HepG2 (cell line): ENCODE data around the gene ZNF431. TPM values are rescaled to one million over a fixed set of nuclear protein-coding genes. Genes with fewer than 3 reads are reported as not detected.

ENCODE experiments used
- ATAC-seq: fragments of 200-7000 bp; cut with Tn5 transposase; 3 replicates; pipeline ENCODE4 v1.9.1; 2020; ENCODE audit warnings: mild to moderate bottlenecking, moderate library complexity
- BruUV-seq: library from RNA; stranded (reverse); fragments of 400-500 nt; replicated peaks from 2 replicates; lab custom pipeline; 2021; lab: Mats Ljungman, UMichigan
- CTCF ChIA-PET: fragments of 300-600 bp; formaldehyde crosslinking; extraction: SDS; loops from one replicate; lab custom pipeline; 2021; ENCODE audit warnings: low total read pairs, inconsistent platforms, low intra/inter-chr PET ratio; lab: Yijun Ruan, JAX
- POLR2A ChIA-PET: fragments of 350-600 bp; sonication (Branson Sonifier 250); formaldehyde crosslinking; loops from one replicate; lab custom pipeline; 2020; ENCODE audit warnings: antibody characterized with exemption, inconsistent platforms; lab: Yijun Ruan, JAX
- DNase-seq: peaks from one replicate; pipeline ENCODE4 v3.0.0-alpha.2; 2015; ENCODE audit warnings: low spot score
- FAIRE-seq: peaks from 3 replicates; lab custom pipeline; 2011; peaks lifted over from hg19 to GRCh38; lab: Jason Lieb, UNC
- H2AFZ ChIP-seq: one replicate; pipeline ENCODE4 v1.6.1; 2011; ENCODE audit warnings: low read length, inconsistent platforms
- H3K27ac ChIP-seq: fragments of 300-600 bp; 3 replicates; pipeline ENCODE4 v1.8.0; 2011; ENCODE audit warnings: mixed run types, mild to moderate bottlenecking, mixed read lengths, low read length, inconsistent platforms; ENCODE audit not compliant: insufficient read depth; ENCODE audit errors: extremely low read length
- H3K27me3 ChIP-seq, 2 experiments: fragments of 200-600 bp in 1 of 2; 2 replicates in 1 of 2; 3 replicates in 1 of 2; pipeline versions ENCODE4 v1.6.0 to v1.8.0; 2011; ENCODE audit warnings: low read length in 2 of 2, mild to moderate bottlenecking in 2 of 2, moderate library complexity in 2 of 2, inconsistent platforms in 1 of 2; ENCODE audit not compliant: insufficient read depth in 2 of 2, control insufficient read depth in 1 of 2
- H3K36me3 ChIP-seq, 2 experiments: fragments of 200-600 bp in 1 of 2; replicated peaks in 1 of 2; 2 replicates in 1 of 2; 3 replicates in 1 of 2; pipeline versions ENCODE4 v1.5.1 to v1.8.0; 2011; ENCODE audit warnings: low read length in 2 of 2, inconsistent platforms in 1 of 2; ENCODE audit not compliant: insufficient read depth in 2 of 2, control insufficient read depth in 1 of 2
- H3K4me1 ChIP-seq: 2 replicates; pipeline ENCODE4 v1.5.1; 2012; ENCODE audit warnings: low read length, inconsistent platforms; ENCODE audit not compliant: insufficient read depth
- H3K4me2 ChIP-seq: 2 replicates; pipeline ENCODE4 v1.6.0; 2011; ENCODE audit warnings: low read depth, low read length, inconsistent platforms
- H3K4me3 ChIP-seq, 3 experiments: fragments of 200-600 bp in 1 of 3; sonication (generic), shearing (Covaris generic) in 1 of 3; replicated peaks in 1 of 3; 2 replicates each; pipeline ENCODE4 v1.5.1; 2011 to 2016; ENCODE audit warnings: low read length in 3 of 3, inconsistent platforms in 2 of 3, low read depth in 2 of 3, mild to moderate bottlenecking in 2 of 3, control low read depth in 1 of 3, mixed read lengths in 1 of 3; ENCODE audit not compliant: insufficient read depth in 1 of 3
- H3K79me2 ChIP-seq: one replicate; pipeline ENCODE4 v1.6.1; 2011; ENCODE audit warnings: low read length, inconsistent platforms; ENCODE audit not compliant: insufficient read depth
- H3K9ac ChIP-seq: 2 replicates; pipeline ENCODE4 v1.6.0; 2011; ENCODE audit warnings: mild to moderate bottlenecking, low read depth, low read length, inconsistent platforms; ENCODE audit not compliant: insufficient read depth
- H3K9me3 ChIP-seq: 2 replicates; pipeline ENCODE4 v1.5.1; 2012; ENCODE audit warnings: mild to moderate bottlenecking, low read length
- H4K20me1 ChIP-seq: 2 replicates; pipeline ENCODE4 v1.6.0; 2011; ENCODE audit warnings: inconsistent platforms, mild to moderate bottlenecking, low read length, moderate library complexity; ENCODE audit not compliant: insufficient read depth
- DNMT3B ChIP-seq: conservative IDR thresholded peaks from 2 replicates; pipeline ENCODE4 v1.6.1; 2016; ENCODE audit warnings: missing biosample characterization, control low read depth
- DR1 ChIP-seq: sonication (generic); formaldehyde crosslinking; IDR thresholded peaks from 2 replicates; pipeline ENCODE4 v1.8.0; 2021; ENCODE audit warnings: mild to moderate bottlenecking, missing genetic modification reagents, inconsistent platforms
- ETV6 ChIP-seq: sonication (generic); formaldehyde crosslinking; conservative IDR thresholded peaks from 2 replicates; pipeline ENCODE4 v1.4.0; 2020; ENCODE audit warnings: missing genetic modification reagents
- GATAD2A ChIP-seq: IDR thresholded peaks from 2 replicates; pipeline ENCODE4 v1.6.1; 2016
- MAX ChIP-seq: IDR thresholded peaks from 2 replicates; pipeline ENCODE4 v1.6.1; 2012; ENCODE audit warnings: inconsistent platforms
- MBNL3 ChIP-seq: fragments of 250-450 bp; sonication (Bioruptor Pico); conservative IDR thresholded peaks from 2 replicates; pipeline ENCODE4 v1.8.0; 2022; ENCODE audit warnings: mild to moderate bottlenecking, inconsistent platforms
- SETDB1 ChIP-seq: sonication (generic); formaldehyde crosslinking; IDR thresholded peaks from 2 replicates; pipeline ENCODE4 v1.5.1; 2020; ENCODE audit warnings: missing genetic modification reagents, mild to moderate bottlenecking, borderline replicate concordance
- SIX4 ChIP-seq: sonication (generic); formaldehyde crosslinking; IDR thresholded peaks from 2 replicates; pipeline ENCODE4 v1.4.0; 2020; ENCODE audit warnings: missing genetic modification reagents
- TBX3 ChIP-seq: fragments of 450-650 bp; IDR thresholded peaks from 2 replicates; pipeline ENCODE4 v1.6.1; 2017; ENCODE audit warnings: antibody characterized with exemption, mild to moderate bottlenecking, inconsistent platforms, borderline replicate concordance
- ZBTB7A ChIP-seq: sonication (generic); formaldehyde crosslinking; IDR thresholded peaks from 2 replicates; pipeline ENCODE4 v1.8.0; 2022; ENCODE audit warnings: mild to moderate bottlenecking, missing genetic modification reagents
- ZFP37 ChIP-seq: sonication (generic); formaldehyde crosslinking; IDR thresholded peaks from 2 replicates; pipeline ENCODE4 v1.4.0; 2020; ENCODE audit warnings: missing genetic modification reagents, borderline replicate concordance
- ZNF143 ChIP-seq: sonication (generic); formaldehyde crosslinking; IDR thresholded peaks from 2 replicates; pipeline ENCODE4 v1.4.0; 2020; ENCODE audit warnings: missing genetic modification reagents
- ZNF253 ChIP-seq: sonication (generic); formaldehyde crosslinking; IDR thresholded peaks from 2 replicates; pipeline ENCODE4 v1.8.0; 2022; ENCODE audit warnings: mild to moderate bottlenecking, missing genetic modification reagents, borderline replicate concordance
- ZNF335 ChIP-seq: sonication (generic); formaldehyde crosslinking; IDR thresholded peaks from 2 replicates; pipeline ENCODE4 v1.4.0; 2020; ENCODE audit warnings: missing genetic modification reagents
- ZNF512 ChIP-seq: sonication (generic); formaldehyde crosslinking; IDR thresholded peaks from 2 replicates; pipeline ENCODE4 v1.4.0; 2020; ENCODE audit warnings: mild to moderate bottlenecking, missing genetic modification reagents
- ZNF710 ChIP-seq: sonication (generic); formaldehyde crosslinking; IDR thresholded peaks from 2 replicates; pipeline ENCODE4 v1.5.0; 2020; ENCODE audit warnings: mild to moderate bottlenecking, missing genetic modification reagents, borderline replicate concordance
- ZNF790 ChIP-seq: sonication (generic); formaldehyde crosslinking; IDR thresholded peaks from 2 replicates; pipeline ENCODE4 v1.8.0; 2022; ENCODE audit warnings: missing genetic modification reagents, mild to moderate bottlenecking, borderline replicate concordance
- ZSCAN20 ChIP-seq: sonication (generic); formaldehyde crosslinking; IDR thresholded peaks from 2 replicates; pipeline ENCODE4 v1.4.0; 2020; ENCODE audit warnings: missing genetic modification reagents, mild to moderate bottlenecking, borderline replicate concordance
- WGBS: methylation state at CpG from one replicate; pipeline ENCODE4 v1.1.6; 2017; ENCODE audit warnings: low lambda C conversion rate; 5-methylcytosine and 5-hydroxymethylcytosine counted together
- in situ Hi-C: cut with HindIII; loops from 2 replicates; pipeline ENCODE4 v1.10.0; 2017; ENCODE audit warnings: low pct_unique_long_range_greater_than_20kb; ENCODE audit not compliant: extremely low pct_ligation_motif_present
- intact Hi-C: fragments of 100-400 bp; cut with micrococcal nuclease; formaldehyde crosslinking; loops from one replicate; pipeline ENCODE4 v1.10.0; 2022; ENCODE audit not compliant: unreplicated experiment
- polyA plus RNA-seq, 8 experiments: library from polyadenylated mRNA; depleted of rRNA in 3 of 8; stranded (reverse) in 7 of 8; unstranded in 1 of 8; fragments of >200 nt; fragmentation: Illumina TruSeq in 4 of 8; extraction: Trizol in 4 of 8; gene quantifications; 2 replicates each; pipeline versions ENCODE4 v1.2.1 to v1.2.3, GENCODE V29; 2011 to 2016; ENCODE audit warnings: low read depth in 4 of 8, missing spikeins in 1 of 8, mixed read lengths in 1 of 8; ENCODE audit not compliant: insufficient read depth in 1 of 8
- total RNA-seq, 5 experiments: library from RNA; depleted of rRNA; stranded (reverse); fragments of >200 nt; fragmentation: Illumina TruSeq; extraction: Trizol; gene quantifications; 2 replicates each; pipeline ENCODE4 v1.2.3, GENCODE V29; 2016; ENCODE audit warnings: low read depth in 1 of 5

Gene ZNF431
- total and polyA plus RNA-seq, 2 of the 13 experiments (the other 11 are each of a cell fraction or from before 2014, with no cell fraction given) = 4.4 to 11.8 TPM

GRCh38 chr19:21166436-21166835 is 24.6 kb downstream of the ZNF431 start:
- Histone ChIP-seq H3K79me2 (peaks cover 7% of the 10 kb centered on the region), H4K20me1 (no peaks in the 10 kb centered on the region), H3K4me2 (no peak overlapping the region), H3K4me1 (no peaks in the 10 kb centered on the region), H3K36me3 (peaks cover 4 to 24% of the 10 kb centered on the region in 2 experiments; a peak in 4 of 5 replicates), H3K27me3 (no peaks in the 10 kb centered on the region), H3K9ac (no peak overlapping the region), H2AFZ (no peak overlapping the region), H3K27ac (no peak overlapping the region), H3K4me3 (no peak overlapping the region), H3K9me3 (no peaks in the 10 kb centered on the region)
- intact Hi-C loops = no loop called here
- ChIA-PET CTCF (no interaction called here), POLR2A (no interaction called here)
- no peak for DNase-seq
- in situ Hi-C loops = no loop called here
- TF ChIP-seq ZNF335 (no peak), ZNF710 (no peak), ZNF143 (CRISPR knock-in tag) (no peak), MAX (no peak), ETV6 (no peak), ZNF253 (CRISPR knock-in tag) (no peak), SIX4 (CRISPR knock-in tag) (no peak), MBNL3 (CRISPR knock-in tag) (no peak), DR1 (CRISPR knock-in tag) (no peak), ZBTB7A (CRISPR knock-in tag) (no peak), DNMT3B (CRISPR knock-in tag) (no peak), ZNF790 (CRISPR knock-in tag) (no peak), ZSCAN20 (CRISPR knock-in tag) (no peak), TBX3 (no peak), ZFP37 (no peak), SETDB1 (CRISPR knock-in tag) (no peak), ZNF512 (no peak), GATAD2A (CRISPR knock-in tag) (no peak)
- BruUV-seq = no TSS peak
- no peak for FAIRE-seq
- 96% methylated on average over 2 of the region's 2 CpGs for WGBS
- no peak for ATAC-seq
